VCaP (cell line): ENCODE results near the gene FHOD3.

Source experiments
- H3K27ac ChIP-seq: fragments of 450-650 bp; 2 replicates; pipeline ENCODE4 v1.5.1; 2017
- TF ChIP-seq, protein P1 (sequence below): fragments of 450-650 bp; conservative IDR thresholded peaks from 2 replicates; pipeline ENCODE4 v1.5.1; 2017; ENCODE audit warnings: mild to moderate bottlenecking, moderate library complexity

Gene FHOD3

DNA sequence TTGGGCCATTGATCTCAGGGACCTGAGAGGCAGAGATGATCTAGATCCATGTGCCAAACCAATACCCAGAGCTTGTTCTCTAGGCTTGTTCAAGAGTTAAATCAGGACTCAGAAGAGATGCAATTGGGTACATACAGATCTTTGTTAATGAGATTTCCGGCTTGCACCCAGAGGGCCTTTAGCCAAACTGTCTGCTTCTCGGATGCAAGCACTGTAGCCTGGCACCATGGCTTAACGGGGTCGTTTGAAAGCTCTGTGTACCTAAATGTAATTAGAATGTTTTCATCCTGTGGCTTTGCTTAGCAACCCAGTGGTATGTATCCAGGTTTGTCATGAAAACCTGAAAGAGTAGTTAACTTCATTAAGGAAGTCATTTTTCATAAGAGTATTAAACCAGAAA lies 437.1 kb downstream of the FHOD3 start:
- TF ChIP-seq, protein P1, sequence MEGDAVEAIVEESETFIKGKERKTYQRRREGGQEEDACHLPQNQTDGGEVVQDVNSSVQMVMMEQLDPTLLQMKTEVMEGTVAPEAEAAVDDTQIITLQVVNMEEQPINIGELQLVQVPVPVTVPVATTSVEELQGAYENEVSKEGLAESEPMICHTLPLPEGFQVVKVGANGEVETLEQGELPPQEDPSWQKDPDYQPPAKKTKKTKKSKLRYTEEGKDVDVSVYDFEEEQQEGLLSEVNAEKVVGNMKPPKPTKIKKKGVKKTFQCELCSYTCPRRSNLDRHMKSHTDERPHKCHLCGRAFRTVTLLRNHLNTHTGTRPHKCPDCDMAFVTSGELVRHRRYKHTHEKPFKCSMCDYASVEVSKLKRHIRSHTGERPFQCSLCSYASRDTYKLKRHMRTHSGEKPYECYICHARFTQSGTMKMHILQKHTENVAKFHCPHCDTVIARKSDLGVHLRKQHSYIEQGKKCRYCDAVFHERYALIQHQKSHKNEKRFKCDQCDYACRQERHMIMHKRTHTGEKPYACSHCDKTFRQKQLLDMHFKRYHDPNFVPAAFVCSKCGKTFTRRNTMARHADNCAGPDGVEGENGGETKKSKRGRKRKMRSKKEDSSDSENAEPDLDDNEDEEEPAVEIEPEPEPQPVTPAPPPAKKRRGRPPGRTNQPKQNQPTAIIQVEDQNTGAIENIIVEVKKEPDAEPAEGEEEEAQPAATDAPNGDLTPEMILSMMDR: no peak
- peak overlapping the region; percentile 43; the same call in 1 of the 2 replicates for H3K27ac ChIP-seq

DNA sequence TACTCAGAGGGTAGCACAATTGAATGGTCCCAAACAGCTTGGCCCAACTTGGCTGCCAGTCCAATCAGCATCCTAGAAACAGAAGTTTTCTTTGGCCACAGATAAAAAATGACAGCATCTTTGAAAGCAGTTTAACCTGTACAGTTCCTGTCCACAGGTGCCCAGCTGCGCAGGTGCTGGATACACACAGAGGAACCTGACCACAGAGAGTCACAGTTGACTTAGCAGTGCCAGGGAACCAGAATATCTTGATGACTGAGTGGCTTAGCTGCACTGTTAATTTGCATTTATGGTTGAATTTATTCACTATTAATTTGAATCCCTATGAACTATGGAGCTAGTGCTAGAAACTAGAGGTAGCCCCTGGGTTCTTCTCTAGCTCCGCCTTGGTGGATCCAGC lies 437.6 kb downstream of the FHOD3 start:
- TF ChIP-seq, protein P1: no peak
- H3K27ac ChIP-seq: no peak overlapping the region

DNA sequence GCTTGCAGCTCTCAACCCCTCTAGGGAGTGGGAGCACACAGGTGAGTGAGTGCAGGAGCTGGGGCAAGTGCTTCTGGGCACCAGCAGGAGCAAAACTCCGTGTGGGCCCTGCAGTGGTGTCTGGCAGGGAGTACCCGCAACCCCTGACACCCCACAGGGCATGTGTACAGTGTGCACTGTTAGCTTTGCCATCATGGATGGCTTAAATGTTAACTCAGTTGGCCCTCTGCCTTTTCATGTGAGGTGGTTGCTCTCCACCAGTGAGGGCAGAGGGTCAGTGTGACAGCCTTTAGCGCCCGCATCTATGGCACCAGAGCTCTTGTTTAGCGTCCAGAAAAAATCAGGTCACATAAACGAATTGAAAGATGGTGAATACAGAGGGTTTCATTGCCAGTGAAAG lies 438.6 kb downstream of the FHOD3 start:
- TF ChIP-seq, protein P1: no peak
- H3K27ac ChIP-seq: no peak overlapping the region

DNA sequence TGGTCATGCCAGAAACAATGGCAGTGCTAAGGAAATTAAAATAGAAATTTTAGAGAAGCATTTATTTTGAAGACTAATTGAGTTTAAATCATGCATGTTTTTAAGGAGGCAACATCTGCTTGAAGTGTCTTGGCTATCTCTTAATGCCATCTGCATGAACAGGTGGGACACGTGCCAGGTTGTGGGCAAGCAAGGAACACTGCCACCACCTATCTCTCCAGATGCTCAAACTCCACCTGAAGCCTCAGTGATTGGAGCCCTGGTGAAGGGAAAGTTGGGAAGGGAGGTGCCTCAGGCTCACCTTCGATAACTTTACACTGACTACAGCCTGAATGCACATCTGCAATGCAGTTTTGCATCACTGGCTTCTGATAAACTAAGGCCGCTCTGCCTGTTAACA lies 439.8 kb downstream of the FHOD3 start:
- no peak overlapping the region for H3K27ac ChIP-seq
- TF ChIP-seq, protein P1: no peak

DNA sequence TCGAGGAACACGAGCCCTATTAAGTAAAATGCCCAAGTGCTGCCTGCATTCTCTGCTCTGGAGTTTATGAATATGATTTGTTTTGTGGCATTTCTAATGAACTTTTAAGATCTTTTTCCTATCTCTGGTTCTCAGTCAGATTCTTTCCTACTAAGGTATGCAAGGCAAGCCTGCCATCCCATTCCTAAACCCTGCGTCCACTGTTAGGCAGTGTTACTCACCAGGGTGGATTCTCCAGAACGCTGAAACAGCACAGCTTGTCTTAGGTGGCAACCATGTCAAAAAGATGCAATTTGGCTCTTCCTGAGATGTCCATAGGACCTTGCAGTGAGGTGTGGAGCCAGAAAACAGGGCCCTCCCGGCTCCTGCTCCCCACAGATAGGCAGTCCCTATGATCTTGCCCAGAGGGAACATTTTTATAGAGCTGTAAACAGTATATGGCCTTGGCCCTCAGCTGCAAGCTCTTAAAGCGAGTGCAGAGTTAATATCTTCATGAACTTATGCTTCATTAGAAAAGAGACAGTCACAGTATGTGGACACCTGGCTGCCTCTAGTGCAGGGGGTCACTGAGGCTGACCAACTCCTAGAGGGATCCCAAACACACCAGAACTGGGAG lies 446.9 kb downstream of the FHOD3 start:
- peak overlapping the region; percentile 27 for H3K27ac ChIP-seq
- TF ChIP-seq, protein P1: no peak

DNA sequence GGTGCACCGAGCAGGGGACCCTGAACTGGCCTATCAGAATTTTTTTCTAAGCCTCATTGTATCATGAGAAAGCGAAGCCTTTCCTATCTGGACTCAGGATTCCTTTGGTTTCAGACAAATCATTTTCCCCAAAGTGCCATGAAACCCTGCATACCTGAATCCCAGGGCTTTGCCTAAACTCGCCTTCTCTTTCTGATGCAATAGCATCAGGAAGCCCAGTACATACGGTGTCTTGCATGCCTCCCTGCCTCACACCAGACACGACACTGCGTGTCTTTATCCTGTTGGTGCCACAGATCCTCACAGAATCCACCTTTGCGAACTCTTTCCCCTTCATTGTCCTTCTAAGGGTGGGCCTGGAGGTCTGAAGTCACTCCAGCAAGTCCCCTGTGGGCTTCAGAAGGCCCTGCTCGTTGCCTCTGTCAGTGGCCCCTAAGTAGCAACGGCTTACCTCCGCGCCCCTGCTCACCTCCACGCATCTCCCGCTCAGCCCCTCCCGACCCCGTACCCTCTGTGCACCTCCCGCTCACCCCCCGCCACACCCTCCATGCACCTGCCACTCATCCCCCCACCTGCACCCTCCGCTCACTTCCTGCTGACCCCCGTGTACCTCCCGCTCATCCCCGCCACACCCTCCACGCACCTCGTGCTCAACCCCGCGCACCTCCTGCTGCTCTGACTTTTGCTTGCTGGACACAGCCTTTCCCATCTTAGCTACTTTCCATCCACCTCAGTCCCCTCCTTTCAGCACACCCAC lies 447.9 kb downstream of the FHOD3 start:
- TF ChIP-seq, protein P1: no peak
- peak overlapping the region; percentile 27; the same call in 1 of the 2 replicates for H3K27ac ChIP-seq

DNA sequence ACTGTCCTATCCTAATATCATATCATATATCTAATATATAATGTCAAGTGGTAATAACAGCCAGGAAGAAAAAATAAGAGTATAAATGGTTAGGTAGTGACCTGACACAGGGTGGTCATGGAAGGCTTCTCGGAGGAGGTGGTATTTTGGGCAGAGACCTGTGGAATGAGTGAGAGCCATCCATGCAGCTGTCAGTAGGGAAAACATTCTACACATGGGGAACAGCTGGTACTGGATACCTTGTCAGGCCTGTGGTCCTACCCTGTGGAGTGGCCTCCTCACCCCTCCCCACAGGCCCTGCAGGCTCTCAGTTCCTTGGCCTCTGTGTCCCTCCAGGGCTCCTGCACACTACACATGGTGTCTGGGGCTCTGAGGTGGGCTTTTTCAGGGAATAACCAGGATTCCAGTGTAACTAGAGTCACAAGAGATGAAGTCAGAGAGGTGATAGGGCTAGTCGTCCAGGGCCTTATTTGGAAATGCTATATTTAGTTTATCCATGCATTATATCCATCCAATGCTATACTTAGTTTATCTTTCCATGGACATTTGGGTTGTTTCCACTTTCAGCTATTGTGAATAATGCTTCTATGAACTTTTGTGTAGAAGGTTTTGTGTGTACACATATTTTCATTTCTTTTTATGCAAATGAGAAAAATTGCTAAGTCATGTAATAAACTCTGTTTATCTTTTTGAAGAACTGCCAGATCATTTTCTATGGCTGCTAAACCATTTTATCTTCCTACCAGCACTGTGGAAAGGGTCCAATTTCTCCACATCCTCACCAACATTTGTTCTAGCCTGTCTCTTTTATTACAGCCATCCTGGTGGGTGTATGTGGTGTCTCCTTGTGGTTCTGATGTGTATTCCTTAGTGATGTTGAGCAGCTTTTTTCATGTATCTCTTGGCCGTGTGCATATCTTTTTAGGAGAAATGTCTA lies 455.7 kb downstream of the FHOD3 start:
- H3K27ac ChIP-seq: peak overlapping the region; percentile 32
- TF ChIP-seq, protein P1: 0 out of 2 replicates have a peak, but pooled peaks have one; percentile 7
